H1 (cell line): ENCODE results near the gene WWC1. TPM values are rescaled to one million over a fixed set of nuclear protein-coding genes. Genes with fewer than 3 reads are reported as not detected.

Experiments used
- BRCA1 ChIP-seq: IDR thresholded peaks from 2 replicates; pipeline ENCODE4 v1.6.1; 2012; ENCODE audit warnings: low read depth, low read length, improper control_type of control experiment
- MAFK ChIP-seq: IDR thresholded peaks from 2 replicates; pipeline ENCODE4 v1.6.1; 2012; ENCODE audit warnings: low read depth, mild to moderate bottlenecking, improper control_type of control experiment, low read length
- polyA plus RNA-seq, 7 experiments: library from polyadenylated mRNA; depleted of rRNA in 3 of 7; stranded (reverse) in 5 of 7; unstranded in 2 of 7; fragments of >200 nt in 5 of 7; fragments of 200-250 nt in 2 of 7; gene quantifications; 1 replicate in 5 of 7; 2 replicates in 1 of 7; 4 replicates in 1 of 7; pipeline versions ENCODE4 v1.2.1 to v1.2.3, GENCODE V29; 2011 to 2013; ENCODE audit warnings: missing spikeins in 2 of 7, mixed read lengths in 2 of 7
- total RNA-seq: library from RNA; stranded (reverse); fragmentation: NEBNext Ultra II Directional; extraction: Animal tissue kit (Norgen Biotek cat#: 25700); gene quantifications from 2 replicates; pipeline ENCODE4 v1.2.1, GENCODE V29; 2021

WWC1 gene
- total and polyA plus RNA-seq, 2 of the 8 experiments (the other 6 are each of a cell fraction or from before 2014, with no cell fraction given), result 16.4 to 41.1 TPM

GRCh38 chr5:168317096-168317520 is 25.7 kb downstream of the WWC1 start (continued):
- TF ChIP-seq BRCA1, result no peak
- no peak for TF ChIP-seq MAFK
